H9 (cell line): ENCODE measurements around the gene OPRD1. TPM values are rescaled to one million over a fixed set of nuclear protein-coding genes. Genes with fewer than 3 reads are reported as not detected.

Source experiments
- DNase-seq: peaks from one replicate; pipeline ENCODE4 v3.0.0-alpha.2; 2017
- H2AFZ ChIP-seq: one replicate; pipeline ENCODE4 v1.6.1; 2013; ENCODE audit warnings: mild to moderate bottlenecking, low read length, control low read depth, moderate library complexity
- H2AK5ac ChIP-seq: 2 replicates; pipeline ENCODE4 v1.6.1; 2013; ENCODE audit warnings: low read length, control low read depth, mixed read lengths; ENCODE audit not compliant: insufficient read length
- H2BK120ac ChIP-seq: one replicate; pipeline ENCODE4 v1.6.1; 2013; ENCODE audit warnings: low read depth, mild to moderate bottlenecking, low read length, control low read depth, inconsistent platforms; ENCODE audit not compliant: poor library complexity, severe bottlenecking
- H2BK12ac ChIP-seq: 2 replicates; pipeline ENCODE4 v1.6.1; 2013; ENCODE audit warnings: low read length, control low read depth, mixed read lengths, low read depth; ENCODE audit not compliant: insufficient read length
- H2BK15ac ChIP-seq: 2 replicates; pipeline ENCODE4 v1.6.1; 2013; ENCODE audit warnings: low read depth, low read length, control low read depth
- H2BK20ac ChIP-seq: one replicate; pipeline ENCODE4 v1.6.1; 2013; ENCODE audit warnings: low read depth, mild to moderate bottlenecking, low read length, control low read depth, inconsistent platforms; ENCODE audit not compliant: poor library complexity, severe bottlenecking
- H2BK5ac ChIP-seq: 2 replicates; pipeline ENCODE4 v1.6.1; 2013; ENCODE audit warnings: low read length, control low read depth, mixed read lengths; ENCODE audit not compliant: insufficient read length
- H3K14ac ChIP-seq: 2 replicates; pipeline ENCODE4 v1.6.1; 2013; ENCODE audit warnings: low read length, control low read depth; ENCODE audit not compliant: insufficient read depth
- H3K18ac ChIP-seq: 2 replicates; pipeline ENCODE4 v1.6.1; 2013; ENCODE audit warnings: low read depth, mild to moderate bottlenecking, mixed read lengths, low read length, control low read depth; ENCODE audit not compliant: insufficient read length
- H3K23ac ChIP-seq: 2 replicates; pipeline ENCODE4 v1.6.1; 2013; ENCODE audit warnings: low read length, control low read depth, mixed read lengths, low read depth; ENCODE audit not compliant: insufficient read length
- H3K23me2 ChIP-seq: 2 replicates; pipeline ENCODE4 v1.6.1; 2013; ENCODE audit warnings: low read depth, mild to moderate bottlenecking, mixed read lengths, low read length, control low read depth; ENCODE audit not compliant: insufficient read length, poor library complexity, severe bottlenecking
- H3K27ac ChIP-seq: 2 replicates; pipeline ENCODE4 v1.5.1; 2013; ENCODE audit warnings: low read length, control low read depth, mixed read lengths, low read depth; ENCODE audit not compliant: insufficient read length
- H3K27me3 ChIP-seq: 2 replicates; pipeline ENCODE4 v1.6.1; 2013; ENCODE audit warnings: low read length, control low read depth, inconsistent platforms; ENCODE audit not compliant: insufficient read depth
- H3K4ac ChIP-seq: 2 replicates; pipeline ENCODE4 v1.6.1; 2013; ENCODE audit warnings: low read depth, mild to moderate bottlenecking, control low read depth, inconsistent platforms, low read length, moderate library complexity
- H3K4me1 ChIP-seq: 2 replicates; pipeline ENCODE4 v1.6.1; 2013; ENCODE audit warnings: low read length, control low read depth, inconsistent platforms; ENCODE audit not compliant: insufficient read depth
- H3K4me2 ChIP-seq: 2 replicates; pipeline ENCODE4 v1.6.1; 2013; ENCODE audit warnings: low read length, control low read depth, mixed read lengths; ENCODE audit not compliant: insufficient read length, insufficient read depth
- H3K56ac ChIP-seq: 2 replicates; pipeline ENCODE4 v1.6.1; 2013; ENCODE audit warnings: low read depth, mild to moderate bottlenecking, mixed read lengths, low read length, control low read depth; ENCODE audit not compliant: insufficient read length
- H3K79me1 ChIP-seq: 2 replicates; pipeline ENCODE4 v1.6.1; 2013; ENCODE audit warnings: low read depth, mild to moderate bottlenecking, moderate library complexity, low read length, control low read depth, inconsistent platforms; ENCODE audit not compliant: insufficient read depth, poor library complexity, severe bottlenecking
- H3K79me2 ChIP-seq: 2 replicates; pipeline ENCODE4 v1.6.1; 2013; ENCODE audit warnings: low read length, control low read depth, inconsistent platforms; ENCODE audit not compliant: insufficient read depth
- H3K9ac ChIP-seq: 2 replicates; pipeline ENCODE4 v1.6.1; 2013; ENCODE audit warnings: low read length, control low read depth, mixed read lengths; ENCODE audit not compliant: insufficient read length; ENCODE audit errors: extremely low read depth
- H3K9me3 ChIP-seq: one replicate; pipeline ENCODE4 v1.6.1; 2013; ENCODE audit warnings: low read depth, low read length, inconsistent platforms; ENCODE audit not compliant: control insufficient read depth
- H3T11ph ChIP-seq: one replicate; pipeline ENCODE4 v1.6.1; 2013; ENCODE audit warnings: mild to moderate bottlenecking, low read length, control low read depth, inconsistent platforms
- H4K20me1 ChIP-seq: one replicate; pipeline ENCODE4 v1.6.1; 2013; ENCODE audit not compliant: control insufficient read depth, insufficient read length, insufficient read depth
- H4K5ac ChIP-seq: 2 replicates; pipeline ENCODE4 v1.6.1; 2013; ENCODE audit warnings: low read depth, mild to moderate bottlenecking, mixed read lengths, low read length, control low read depth; ENCODE audit not compliant: insufficient read length
- H4K8ac ChIP-seq: replicated peaks from 2 replicates; pipeline ENCODE4 v1.6.1; 2013; ENCODE audit warnings: low read length, control low read depth, mixed read lengths, low read depth; ENCODE audit not compliant: insufficient read length
- H4K91ac ChIP-seq: 2 replicates; pipeline ENCODE4 v1.6.1; 2013; ENCODE audit warnings: low read depth, mild to moderate bottlenecking, moderate library complexity, mixed read lengths, low read length, control low read depth; ENCODE audit not compliant: insufficient read length
- H3K27ac Mint-ChIP-seq, 3 experiments: 2 replicates in 2 of 3; 3 replicates in 1 of 3; pipeline ENCODE4 v1.8.0; 2020 to 2021; ENCODE audit warnings: mixed read lengths in 3 of 3, mild to moderate bottlenecking in 1 of 3, moderate library complexity in 1 of 3
- H3K27me3 Mint-ChIP-seq: 2 replicates; pipeline ENCODE4 v1.8.0; 2021; ENCODE audit warnings: low read depth, mild to moderate bottlenecking, moderate library complexity, mixed read lengths
- H3K36me3 Mint-ChIP-seq, 3 experiments: 2 replicates in 2 of 3; 3 replicates in 1 of 3; pipeline ENCODE4 v1.8.0; 2020 to 2021; ENCODE audit warnings: low read depth in 3 of 3, mixed read lengths in 3 of 3; ENCODE audit not compliant: insufficient read depth in 1 of 3
- H3K4me1 Mint-ChIP-seq, 2 experiments: 2 replicates each; pipeline ENCODE4 v1.8.0; 2020; ENCODE audit warnings: mixed read lengths in 2 of 2
- H3K4me3 Mint-ChIP-seq, 2 experiments: 2 replicates in 1 of 2; 3 replicates in 1 of 2; pipeline ENCODE4 v1.8.0; 2020 to 2021; ENCODE audit warnings: mild to moderate bottlenecking in 2 of 2, mixed read lengths in 2 of 2, moderate library complexity in 1 of 2
- H3K9me3 Mint-ChIP-seq, 2 experiments: 2 replicates in 1 of 2; 3 replicates in 1 of 2; pipeline ENCODE4 v1.8.0; 2020; ENCODE audit warnings: mild to moderate bottlenecking in 2 of 2, mixed read lengths in 2 of 2, moderate library complexity in 1 of 2
- WGBS: extraction: QIAGEN DNeasy Blood & Tissue Kit; methylation state at CpG from one replicate; pipeline ENCODE4 v1.1.7; 2013; ENCODE audit warnings: missing lambda C conversion rate, low lambda C conversion rate, mixed read lengths; ENCODE audit not compliant: insufficient read length; ENCODE audit errors: extremely low coverage; 5-methylcytosine and 5-hydroxymethylcytosine counted together
- total RNA-seq: library from RNA; stranded (reverse); gene quantifications from 2 replicates; pipeline ENCODE4 v1.2.1, GENCODE V29; 2021
- TF ChIP-seq, protein P1 (sequence below): fragments of 200-600 bp; sonication (generic); conservative IDR thresholded peaks from 3 replicates; pipeline ENCODE4 v1.8.0; 2021; ENCODE audit warnings: antibody characterized with exemption, mild to moderate bottlenecking

The OPRD1 gene
- total RNA-seq, 1 experiment from 2014 or later: 1.8 TPM

DNA sequence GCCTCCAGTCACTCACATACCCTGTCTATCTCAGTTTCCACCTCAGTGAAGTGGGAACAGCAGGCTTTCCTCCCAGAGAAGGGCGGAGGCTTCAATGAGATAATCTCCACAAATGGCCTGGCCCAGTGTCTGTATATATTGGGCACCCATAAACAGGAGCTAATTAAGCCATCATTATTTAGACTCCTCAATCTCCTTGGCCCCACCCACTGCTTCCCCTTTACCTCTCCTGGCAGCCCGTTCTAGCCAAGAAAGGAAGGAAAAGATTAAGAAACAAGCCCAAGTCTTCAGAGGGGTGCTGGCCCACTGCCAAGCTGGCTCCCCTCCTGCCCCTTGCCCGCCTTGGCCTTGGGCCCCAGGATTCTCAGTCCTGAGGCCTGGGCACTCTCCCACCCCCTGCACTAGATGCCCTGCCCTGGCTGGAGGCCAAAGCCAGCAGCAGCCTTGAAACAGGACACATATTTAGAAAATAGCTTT lies 86.5 kb downstream of the OPRD1 start:
- no peak overlapping the region for H2BK12ac ChIP-seq
- H4K20me1 ChIP-seq: no peaks in the 10 kb centered on the region
- no peaks in the 10 kb centered on the region for H3K9me3 ChIP-seq
- Mint-ChIP-seq H3K9me3 (no peaks in the 10 kb centered on the region), H3K4me1 (peaks cover 10 to 14% of the 10 kb centered on the region in 2 experiments), H3K4me3 (no peak overlapping the region; a peak in 1 of 5 replicates), H3K36me3 (no peaks in the 10 kb centered on the region), H3K27ac (peak overlapping the region in 2 of 3 experiments; percentile 70 to 86; a peak in 2 of 7 replicates), H3K27me3 (no peaks in the 10 kb centered on the region)
- no peak overlapping the region for H3T11ph ChIP-seq
- H3K79me1 ChIP-seq: no peaks in the 10 kb centered on the region
- no peak overlapping the region for H2AK5ac ChIP-seq
- H2AFZ ChIP-seq: no peak overlapping the region
- H3K23me2 ChIP-seq: no peaks in the 10 kb centered on the region
- no peaks in the 10 kb centered on the region for H3K27me3 ChIP-seq
- no CpG with 5 or more reads among the region's 3 CpGs for WGBS
- H2BK5ac ChIP-seq: no peak overlapping the region
- no peaks in the 10 kb centered on the region for H3K79me2 ChIP-seq
- no peak overlapping the region for H3K23ac ChIP-seq
- H3K18ac ChIP-seq: no peak overlapping the region
- no peak for DNase-seq
- H3K56ac ChIP-seq: no peak overlapping the region
- no peak overlapping the region for H4K91ac ChIP-seq
- no peak overlapping the region for H3K4ac ChIP-seq
- no peak overlapping the region for H3K4me2 ChIP-seq
- H3K27ac ChIP-seq: no peak overlapping the region
- H4K5ac ChIP-seq: no peak overlapping the region
- no peak overlapping the region for H4K8ac ChIP-seq
- H2BK15ac ChIP-seq: no peak overlapping the region
- TF ChIP-seq, protein P1, sequence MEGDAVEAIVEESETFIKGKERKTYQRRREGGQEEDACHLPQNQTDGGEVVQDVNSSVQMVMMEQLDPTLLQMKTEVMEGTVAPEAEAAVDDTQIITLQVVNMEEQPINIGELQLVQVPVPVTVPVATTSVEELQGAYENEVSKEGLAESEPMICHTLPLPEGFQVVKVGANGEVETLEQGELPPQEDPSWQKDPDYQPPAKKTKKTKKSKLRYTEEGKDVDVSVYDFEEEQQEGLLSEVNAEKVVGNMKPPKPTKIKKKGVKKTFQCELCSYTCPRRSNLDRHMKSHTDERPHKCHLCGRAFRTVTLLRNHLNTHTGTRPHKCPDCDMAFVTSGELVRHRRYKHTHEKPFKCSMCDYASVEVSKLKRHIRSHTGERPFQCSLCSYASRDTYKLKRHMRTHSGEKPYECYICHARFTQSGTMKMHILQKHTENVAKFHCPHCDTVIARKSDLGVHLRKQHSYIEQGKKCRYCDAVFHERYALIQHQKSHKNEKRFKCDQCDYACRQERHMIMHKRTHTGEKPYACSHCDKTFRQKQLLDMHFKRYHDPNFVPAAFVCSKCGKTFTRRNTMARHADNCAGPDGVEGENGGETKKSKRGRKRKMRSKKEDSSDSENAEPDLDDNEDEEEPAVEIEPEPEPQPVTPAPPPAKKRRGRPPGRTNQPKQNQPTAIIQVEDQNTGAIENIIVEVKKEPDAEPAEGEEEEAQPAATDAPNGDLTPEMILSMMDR: no peak
- H3K9ac ChIP-seq: no peak overlapping the region
- no peaks in the 10 kb centered on the region for H3K4me1 ChIP-seq
- H2BK20ac ChIP-seq: no peak overlapping the region
- no peak overlapping the region for H2BK120ac ChIP-seq
- no peak overlapping the region for H3K14ac ChIP-seq
